ENCODE data around the gene COL16A1. TPM values are rescaled to one million over a fixed set of nuclear protein-coding genes. Genes with fewer than 3 reads are reported as not detected.

Gene COL16A1
- total RNA-seq, 1 donor from 2014 or later: 339 TPM

DNA sequence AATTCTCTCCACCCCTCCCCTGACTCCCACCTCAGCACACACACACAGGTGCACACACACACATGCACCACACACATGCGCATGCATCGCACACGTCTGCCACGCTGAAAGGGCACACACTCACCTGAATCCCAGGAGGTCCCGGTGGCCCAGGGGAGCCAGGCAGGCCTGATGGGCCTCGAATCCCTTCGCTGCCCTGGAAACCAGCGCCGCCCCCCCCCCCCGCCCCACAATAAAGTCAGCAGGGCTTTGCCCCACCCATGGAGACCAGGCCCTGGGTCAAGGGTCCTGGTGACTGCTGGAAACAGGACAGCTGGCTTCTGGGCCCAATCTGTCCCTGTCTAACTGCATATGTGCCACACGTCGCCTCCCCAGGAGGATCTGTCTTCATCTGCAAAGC is 41.4 kb downstream of the COL16A1 start:
- H3K36me3 ChIP-seq: peaks cover 46 to 50% of the 10 kb centered on the region in 2 donors
- H3K27ac ChIP-seq: no peak overlapping the region
- H3K4me1 ChIP-seq: peaks cover 0 to 3% of the 10 kb centered on the region in 2 donors
- no peak for DNase-seq (ENCODE audit: low spot score in 2 of 2)
- H3K4me3 ChIP-seq: no peak overlapping the region
- TF ChIP-seq, protein P1, sequence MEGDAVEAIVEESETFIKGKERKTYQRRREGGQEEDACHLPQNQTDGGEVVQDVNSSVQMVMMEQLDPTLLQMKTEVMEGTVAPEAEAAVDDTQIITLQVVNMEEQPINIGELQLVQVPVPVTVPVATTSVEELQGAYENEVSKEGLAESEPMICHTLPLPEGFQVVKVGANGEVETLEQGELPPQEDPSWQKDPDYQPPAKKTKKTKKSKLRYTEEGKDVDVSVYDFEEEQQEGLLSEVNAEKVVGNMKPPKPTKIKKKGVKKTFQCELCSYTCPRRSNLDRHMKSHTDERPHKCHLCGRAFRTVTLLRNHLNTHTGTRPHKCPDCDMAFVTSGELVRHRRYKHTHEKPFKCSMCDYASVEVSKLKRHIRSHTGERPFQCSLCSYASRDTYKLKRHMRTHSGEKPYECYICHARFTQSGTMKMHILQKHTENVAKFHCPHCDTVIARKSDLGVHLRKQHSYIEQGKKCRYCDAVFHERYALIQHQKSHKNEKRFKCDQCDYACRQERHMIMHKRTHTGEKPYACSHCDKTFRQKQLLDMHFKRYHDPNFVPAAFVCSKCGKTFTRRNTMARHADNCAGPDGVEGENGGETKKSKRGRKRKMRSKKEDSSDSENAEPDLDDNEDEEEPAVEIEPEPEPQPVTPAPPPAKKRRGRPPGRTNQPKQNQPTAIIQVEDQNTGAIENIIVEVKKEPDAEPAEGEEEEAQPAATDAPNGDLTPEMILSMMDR (IDR thresholded peaks at IDR 0.05): no peak
- intact Hi-C loops (cut with DNase I): loop anchor here (10.0 kb wide), 1 partner anchor 402 kb away; no protein-coding TSS in a partner anchor
- no peaks in the 10 kb centered on the region for H3K27me3 ChIP-seq
- no peaks in the 10 kb centered on the region for H3K9me3 ChIP-seq

DNA sequence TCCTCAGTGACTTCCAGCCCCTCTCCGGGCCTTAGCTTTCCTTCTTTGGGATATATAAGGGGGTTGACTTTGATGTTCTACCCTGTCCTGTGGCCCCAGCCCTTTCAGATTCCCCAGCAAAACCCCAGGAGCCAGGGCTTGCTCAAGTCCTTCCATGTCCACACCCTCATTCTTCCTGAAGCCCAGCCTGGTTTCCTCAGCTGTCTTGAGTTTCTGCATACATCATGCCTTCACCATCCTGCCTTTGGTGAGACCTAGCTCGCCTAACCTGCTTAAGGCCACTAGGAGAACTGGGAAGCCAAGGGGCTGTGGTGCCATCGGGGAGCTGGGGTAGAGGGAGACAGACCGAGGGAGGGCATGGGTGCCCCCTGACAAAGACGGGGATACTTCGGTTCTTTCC is 42.0 kb downstream of the COL16A1 start:
- Histone ChIP-seq H3K4me3 (no peak overlapping the region), H3K27me3 (no peaks in the 10 kb centered on the region), H3K4me1 (peaks cover 0 to 3% of the 10 kb centered on the region in 2 donors), H3K9me3 (no peaks in the 10 kb centered on the region), H3K36me3 (peaks cover 49 to 50% of the 10 kb centered on the region in 2 donors), H3K27ac (no peak overlapping the region)
- DNase-seq (ENCODE audit: low spot score in 2 of 2): no peak
- TF ChIP-seq, protein P1 (IDR thresholded peaks at IDR 0.05): no peak
- intact Hi-C loops (cut with DNase I): loop anchor here (10.0 kb wide), 1 partner anchor 403 kb away; no protein-coding TSS in a partner anchor

DNA sequence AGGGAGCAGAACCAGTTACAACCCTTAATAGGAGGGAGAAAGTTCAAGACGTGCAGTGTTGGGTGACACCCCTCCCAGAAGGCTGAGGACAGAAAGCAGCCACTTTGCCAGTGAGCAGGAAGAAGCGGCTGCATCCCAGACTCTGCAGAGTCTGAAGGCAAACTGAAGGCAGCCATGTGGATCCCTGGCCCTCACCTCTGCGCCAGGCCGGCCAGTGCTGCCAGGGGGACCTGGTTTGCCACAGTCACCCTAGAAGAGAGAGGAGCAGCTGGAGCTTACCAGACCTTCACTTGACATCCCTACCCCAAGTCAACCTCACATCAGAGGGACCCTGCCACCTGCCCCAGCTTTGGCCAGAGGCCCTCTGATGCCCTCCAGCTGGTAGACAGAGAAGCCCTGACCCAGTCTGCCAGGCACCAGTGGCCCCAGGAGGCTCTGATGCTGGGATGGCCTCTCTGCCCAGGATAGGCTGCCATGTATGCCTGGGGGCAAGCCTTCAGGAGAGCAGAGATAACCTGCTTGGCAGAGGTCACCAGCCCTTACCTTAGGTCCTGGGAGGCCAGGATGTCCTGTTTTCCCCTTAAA is 42.9 kb downstream of the COL16A1 start:
- H3K27ac ChIP-seq: peak overlapping the region; percentile 1 to 43
- no peaks in the 10 kb centered on the region for H3K4me1 ChIP-seq
- no peak for DNase-seq (ENCODE audit: low spot score in 2 of 2)
- TF ChIP-seq, protein P1 (IDR thresholded peaks at IDR 0.05): no peak
- H3K4me3 ChIP-seq: no peak overlapping the region
- H3K36me3 ChIP-seq: peaks cover 45 to 57% of the 10 kb centered on the region in 2 donors
- intact Hi-C loops (cut with DNase I): loop anchor here (10.0 kb wide), 1 partner anchor 404 kb away; no protein-coding TSS in a partner anchor
- no peaks in the 10 kb centered on the region for H3K27me3 ChIP-seq
- no peaks in the 10 kb centered on the region for H3K9me3 ChIP-seq

DNA sequence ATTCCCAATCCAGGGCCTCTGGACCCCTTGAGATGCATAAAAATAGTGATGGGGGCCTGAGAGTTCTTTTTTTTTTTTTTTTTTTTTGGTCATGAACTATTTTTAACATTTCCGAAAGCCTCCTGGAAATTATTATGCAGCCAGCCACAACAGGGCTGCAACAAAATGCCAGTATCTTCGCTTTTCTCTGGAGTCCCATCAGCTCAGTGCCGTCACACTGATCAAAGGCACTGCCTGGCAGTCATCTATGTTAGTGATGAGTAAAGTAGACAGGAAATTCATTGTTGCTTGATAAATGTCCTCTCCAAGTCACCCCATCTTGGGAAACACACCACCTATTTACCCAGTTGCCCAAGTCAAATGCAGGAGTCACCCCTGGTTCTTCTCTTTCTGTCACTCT is 43.9 kb downstream of the COL16A1 start:
- DNase-seq (ENCODE audit: low spot score in 2 of 2): no peak
- Histone ChIP-seq H3K9me3 (no peaks in the 10 kb centered on the region), H3K27me3 (no peaks in the 10 kb centered on the region), H3K27ac (peak overlapping the region in 1 of 2 donors; percentile 49), H3K36me3 (peaks cover 36 to 54% of the 10 kb centered on the region in 2 donors), H3K4me3 (no peak overlapping the region), H3K4me1 (no peaks in the 10 kb centered on the region)
- TF ChIP-seq, protein P1 (IDR thresholded peaks at IDR 0.05): no peak
- intact Hi-C loops (cut with DNase I): loop anchor here (10.0 kb wide), 1 partner anchor 405 kb away; no protein-coding TSS in a partner anchor

DNA sequence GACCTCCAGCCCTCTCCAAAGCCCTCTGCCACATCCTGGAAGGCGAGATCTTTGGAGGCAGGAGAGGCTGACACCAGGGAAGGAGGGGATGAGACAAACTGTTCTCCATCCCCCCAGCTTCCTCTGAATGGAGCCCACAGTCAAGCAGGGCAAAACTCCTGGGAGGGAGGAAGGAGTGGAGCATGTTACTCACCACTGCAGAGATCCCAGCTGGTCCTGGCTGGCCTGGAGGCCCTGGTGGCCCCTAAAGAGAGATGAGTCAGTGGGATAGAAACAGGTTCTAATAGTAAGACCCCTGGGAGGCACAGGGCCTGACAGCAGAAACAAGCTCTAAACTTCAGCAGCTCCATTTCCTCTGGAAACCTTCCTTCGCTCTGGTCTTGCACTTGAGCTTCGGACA is 45.1 kb downstream of the COL16A1 start:
- no peaks in the 10 kb centered on the region for H3K27me3 ChIP-seq
- H3K9me3 ChIP-seq: no peaks in the 10 kb centered on the region
- H3K4me1 ChIP-seq: no peaks in the 10 kb centered on the region
- no peak for DNase-seq (ENCODE audit: low spot score in 2 of 2)
- TF ChIP-seq, protein P1 (IDR thresholded peaks at IDR 0.05): no peak
- H3K27ac ChIP-seq: peak overlapping the region; percentile 26 to 49
- intact Hi-C loops (cut with DNase I): no loop called here
- H3K36me3 ChIP-seq: peaks cover 40 to 61% of the 10 kb centered on the region in 2 donors
- no peak overlapping the region for H3K4me3 ChIP-seq
